Keratinocyte (primary cell): ENCODE data around the gene NYAP2. TPM values are rescaled to one million over a fixed set of nuclear protein-coding genes. Genes with fewer than 3 reads are reported as not detected.

Experiments
- DNase-seq: peaks from one replicate; pipeline ENCODE4 v3.0.0-alpha.2; 2011; ENCODE audit warnings: low read depth, missing footprints, low spot score
- FAIRE-seq: peaks from 2 replicates; lab custom pipeline; 2011; peaks lifted over from hg19 to GRCh38; lab: Jason Lieb, UNC
- H2AFZ ChIP-seq: 2 replicates; pipeline ENCODE4 v1.6.0; 2012; ENCODE audit warnings: low read length, control low read depth, inconsistent platforms; ENCODE audit not compliant: control insufficient read depth
- H3K27ac ChIP-seq: 2 replicates; pipeline ENCODE4 v1.5.1; 2011; ENCODE audit warnings: low read length; ENCODE audit not compliant: control insufficient read depth, insufficient read depth
- H3K27me3 ChIP-seq: 3 replicates; pipeline ENCODE4 v1.6.0; 2011; ENCODE audit warnings: low read length; ENCODE audit not compliant: control insufficient read depth, insufficient read depth; ENCODE audit errors: extremely low read depth
- H3K36me3 ChIP-seq, 2 experiments: 2 replicates in 1 of 2; 3 replicates in 1 of 2; pipeline ENCODE4 v1.5.1; 2011; ENCODE audit warnings: low read length in 2 of 2, mild to moderate bottlenecking in 1 of 2; ENCODE audit not compliant: control insufficient read depth in 2 of 2, insufficient read depth in 2 of 2; ENCODE audit errors: extremely low read depth in 1 of 2
- H3K4me1 ChIP-seq: 3 replicates; pipeline ENCODE4 v1.5.1; 2011; ENCODE audit warnings: low read length; ENCODE audit not compliant: control insufficient read depth, insufficient read depth; ENCODE audit errors: extremely low read depth
- H3K4me2 ChIP-seq: 3 replicates; pipeline ENCODE4 v1.6.0; 2011; ENCODE audit warnings: low read depth, low read length; ENCODE audit not compliant: control insufficient read depth, insufficient read depth; ENCODE audit errors: extremely low read depth
- H3K4me3 ChIP-seq, 3 experiments: fragments of 200-600 bp in 1 of 3; sonication (generic) in 1 of 3; 2 replicates in 2 of 3; 3 replicates in 1 of 3; pipeline ENCODE4 v1.5.1; 2011 to 2016; ENCODE audit warnings: low read length in 3 of 3, mild to moderate bottlenecking in 3 of 3, control low read depth in 2 of 3, inconsistent platforms in 1 of 3, low read depth in 1 of 3, mixed read lengths in 1 of 3, mixed run types in 1 of 3, moderate library complexity in 1 of 3; ENCODE audit not compliant: control insufficient read depth in 2 of 3, insufficient read depth in 2 of 3; ENCODE audit errors: extremely low read depth in 1 of 3
- H3K79me2 ChIP-seq: 2 replicates; pipeline ENCODE4 v1.6.0; 2012; ENCODE audit warnings: low read length; ENCODE audit not compliant: control insufficient read depth, insufficient read depth
- H3K9ac ChIP-seq: 3 replicates; pipeline ENCODE4 v1.6.0; 2011; ENCODE audit warnings: low read length; ENCODE audit not compliant: control insufficient read depth, insufficient read depth; ENCODE audit errors: extremely low read depth
- H3K9me1 ChIP-seq: 3 replicates; pipeline ENCODE4 v1.6.0; 2011; ENCODE audit warnings: low read length; ENCODE audit not compliant: control insufficient read depth, insufficient read depth; ENCODE audit errors: extremely low read depth
- H3K9me3 ChIP-seq: 2 replicates; pipeline ENCODE4 v1.5.1; 2012; ENCODE audit warnings: low read depth, low read length; ENCODE audit not compliant: control insufficient read depth
- H4K20me1 ChIP-seq: 3 replicates; pipeline ENCODE4 v1.6.0; 2011; ENCODE audit warnings: low read length; ENCODE audit not compliant: control insufficient read depth, insufficient read depth; ENCODE audit errors: extremely low read depth
- EZH2 ChIP-seq: IDR thresholded peaks from one replicate; pipeline ENCODE4 v1.6.1; 2012; ENCODE audit warnings: inconsistent platforms, mild to moderate bottlenecking, low read length, moderate library complexity
- dilution Hi-C: fragments of 300-500 bp; cut with MboI; formaldehyde crosslinking; loops from one replicate; pipeline ENCODE4 v1.7.0; 2020; ENCODE audit warnings: low sequenced_read_pairs; ENCODE audit not compliant: extremely low pct_ligation_motif_present
- polyA plus RNA-seq, 5 experiments: library from polyadenylated mRNA; depleted of rRNA in 3 of 5; stranded (reverse) in 3 of 5; stranded (forward) in 1 of 5; unstranded in 1 of 5; fragments of >200 nt; gene quantifications; 1 replicate in 1 of 5; 2 replicates in 3 of 5; 3 replicates in 1 of 5; pipeline versions ENCODE4 v1.2.1 to v1.2.3, GENCODE V29; 2011 to 2012; ENCODE audit warnings: missing spikeins in 2 of 5, low read depth in 1 of 5, low replicate concordance in 1 of 5
- TF ChIP-seq, protein P1 (sequence below), 3 experiments: IDR thresholded peaks in 1 of 3; conservative IDR thresholded peaks in 1 of 3; optimal IDR thresholded peaks in 1 of 3; 2 replicates in 2 of 3; 3 replicates in 1 of 3; pipeline versions ENCODE3 to v1.5.1; 2011; ENCODE audit warnings: low read length in 3 of 3, mild to moderate bottlenecking in 3 of 3, moderate library complexity in 2 of 3, control low read depth in 1 of 3, inconsistent platforms in 1 of 3; ENCODE audit not compliant: insufficient read depth in 2 of 3; ENCODE audit errors: extremely low read depth in 1 of 3

The NYAP2 gene
- polyA plus RNA-seq, 1 donor (not counting 4 experiments of a cell fraction or from before 2014, with no cell fraction given) = not detected

DNA sequence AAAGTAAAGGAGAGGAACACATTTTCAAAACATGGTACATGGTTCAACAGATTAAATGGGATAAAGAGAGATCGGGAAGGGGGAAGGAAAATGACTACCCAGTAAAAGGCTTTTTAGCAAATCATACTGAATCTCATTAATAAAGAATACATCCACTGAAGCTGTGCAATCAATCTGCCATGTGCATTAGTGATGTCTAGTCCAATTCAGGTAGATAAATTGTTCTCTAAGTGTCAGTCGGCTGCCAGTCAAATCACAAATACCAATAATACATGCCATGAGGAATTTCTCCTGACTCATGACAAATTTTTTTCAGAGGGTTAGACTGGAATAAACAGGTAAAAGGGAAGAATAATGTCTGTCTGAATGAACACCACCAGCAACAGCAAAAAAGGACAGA is 22.6 kb downstream of the NYAP2 start:
- no peak for FAIRE-seq
- no peaks in the 10 kb centered on the region for H3K9me3 ChIP-seq
- H4K20me1 ChIP-seq = no peaks in the 10 kb centered on the region
- TF ChIP-seq EZH2 = no peak
- TF ChIP-seq, protein P1, sequence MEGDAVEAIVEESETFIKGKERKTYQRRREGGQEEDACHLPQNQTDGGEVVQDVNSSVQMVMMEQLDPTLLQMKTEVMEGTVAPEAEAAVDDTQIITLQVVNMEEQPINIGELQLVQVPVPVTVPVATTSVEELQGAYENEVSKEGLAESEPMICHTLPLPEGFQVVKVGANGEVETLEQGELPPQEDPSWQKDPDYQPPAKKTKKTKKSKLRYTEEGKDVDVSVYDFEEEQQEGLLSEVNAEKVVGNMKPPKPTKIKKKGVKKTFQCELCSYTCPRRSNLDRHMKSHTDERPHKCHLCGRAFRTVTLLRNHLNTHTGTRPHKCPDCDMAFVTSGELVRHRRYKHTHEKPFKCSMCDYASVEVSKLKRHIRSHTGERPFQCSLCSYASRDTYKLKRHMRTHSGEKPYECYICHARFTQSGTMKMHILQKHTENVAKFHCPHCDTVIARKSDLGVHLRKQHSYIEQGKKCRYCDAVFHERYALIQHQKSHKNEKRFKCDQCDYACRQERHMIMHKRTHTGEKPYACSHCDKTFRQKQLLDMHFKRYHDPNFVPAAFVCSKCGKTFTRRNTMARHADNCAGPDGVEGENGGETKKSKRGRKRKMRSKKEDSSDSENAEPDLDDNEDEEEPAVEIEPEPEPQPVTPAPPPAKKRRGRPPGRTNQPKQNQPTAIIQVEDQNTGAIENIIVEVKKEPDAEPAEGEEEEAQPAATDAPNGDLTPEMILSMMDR (optimal IDR thresholded peaks at IDR 0.05 in 1 of 3, IDR thresholded peaks at IDR 0.05 in 1 of 3, conservative IDR thresholded peaks at IDR 0.05 in 1 of 3; ENCODE audit: extremely low read depth in 1 of 3, insufficient read depth in 2 of 3, low read length in 3 of 3) = no peak
- H3K9me1 ChIP-seq = no peaks in the 10 kb centered on the region
- no peak overlapping the region for H3K4me3 ChIP-seq
- H3K4me2 ChIP-seq = no peak overlapping the region
- no peak for DNase-seq
- no peaks in the 10 kb centered on the region for H3K27me3 ChIP-seq
- no peaks in the 10 kb centered on the region for H3K36me3 ChIP-seq
- no peak overlapping the region for H3K27ac ChIP-seq
- no peak overlapping the region for H3K9ac ChIP-seq
- no peaks in the 10 kb centered on the region for H3K79me2 ChIP-seq
- H2AFZ ChIP-seq = no peak overlapping the region
- dilution Hi-C loops = no loop called here
- no peaks in the 10 kb centered on the region for H3K4me1 ChIP-seq

DNA sequence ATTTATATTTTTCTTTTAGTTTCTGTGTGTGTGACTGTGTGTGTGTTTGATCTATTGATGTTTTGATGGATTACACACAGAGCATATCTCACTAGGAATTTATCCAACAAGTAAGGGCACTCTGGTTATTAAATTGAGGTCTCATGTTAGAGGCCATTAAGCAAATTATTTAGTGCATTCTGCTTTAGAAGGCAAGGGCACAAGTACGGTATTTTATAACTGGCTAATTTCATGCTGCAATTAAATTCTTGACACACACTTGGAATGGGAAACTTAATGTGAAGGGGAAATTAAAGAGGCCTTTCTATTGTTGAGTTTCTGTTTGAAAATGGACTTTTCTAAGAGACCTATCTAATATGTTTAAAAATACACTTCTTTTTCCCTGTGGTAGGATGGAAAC is 25.8 kb downstream of the NYAP2 start:
- Histone ChIP-seq H3K79me2 (no peaks in the 10 kb centered on the region), H3K27ac (no peak overlapping the region), H3K4me3 (no peak overlapping the region), H3K36me3 (no peaks in the 10 kb centered on the region), H4K20me1 (no peaks in the 10 kb centered on the region), H3K9me1 (no peaks in the 10 kb centered on the region), H3K9ac (no peak overlapping the region), H2AFZ (no peak overlapping the region), H3K9me3 (no peaks in the 10 kb centered on the region), H3K27me3 (no peaks in the 10 kb centered on the region), H3K4me1 (no peaks in the 10 kb centered on the region), H3K4me2 (no peak overlapping the region)
- TF ChIP-seq EZH2 = no peak
- FAIRE-seq (no peak), DNase-seq (no peak)
- dilution Hi-C loops = no loop called here

DNA sequence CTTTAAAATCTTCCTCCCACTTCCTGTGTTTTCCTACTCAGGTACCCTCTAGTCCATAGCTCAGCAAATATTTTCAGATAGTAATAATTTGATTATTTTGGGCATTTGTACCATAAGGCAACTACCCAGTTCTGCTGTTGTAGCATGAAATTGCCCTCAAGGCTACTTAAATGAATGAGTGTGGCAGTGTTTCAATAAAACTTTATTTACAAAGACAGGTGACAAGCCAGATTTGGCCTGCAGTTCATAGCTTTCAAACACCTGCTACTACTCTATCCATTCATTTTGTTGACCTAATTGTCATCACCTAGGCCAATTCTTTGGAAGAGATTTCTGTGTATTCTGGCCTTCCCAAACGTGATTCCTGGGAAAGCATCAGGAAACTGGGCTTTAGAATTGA is 28.9 kb downstream of the NYAP2 start:
- Histone ChIP-seq H2AFZ (no peak overlapping the region), H3K4me2 (no peak overlapping the region), H3K9me1 (no peaks in the 10 kb centered on the region), H3K27me3 (no peaks in the 10 kb centered on the region), H3K27ac (no peak overlapping the region), H3K4me1 (no peaks in the 10 kb centered on the region), H4K20me1 (no peaks in the 10 kb centered on the region), H3K79me2 (no peaks in the 10 kb centered on the region), H3K9ac (no peak overlapping the region), H3K9me3 (no peaks in the 10 kb centered on the region), H3K4me3 (no peak overlapping the region), H3K36me3 (no peaks in the 10 kb centered on the region)
- TF ChIP-seq, protein P1 (optimal IDR thresholded peaks at IDR 0.05 in 1 of 3, IDR thresholded peaks at IDR 0.05 in 1 of 3, conservative IDR thresholded peaks at IDR 0.05 in 1 of 3; ENCODE audit: extremely low read depth in 1 of 3, insufficient read depth in 2 of 3, low read length in 3 of 3) = no peak
- no peak for TF ChIP-seq EZH2
- DNase-seq (no peak), FAIRE-seq (no peak)
- dilution Hi-C loops = no loop called here
